Sigmoid colon (tissue), 7 donors: ENCODE results near the gene MCU. TPM values are rescaled to one million over a fixed set of nuclear protein-coding genes. Genes with fewer than 3 reads are reported as not detected.

ENCODE experiments used
- DNase-seq: peaks from one replicate; pipeline ENCODE4 v3.0.0-alpha.2; 2019
- H3K27ac ChIP-seq, 4 donors: fragments of 200-600 bp; sonication (generic); one replicate each; pipeline ENCODE4 v1.5.1; 2016 to 2019; ENCODE audit warnings: mild to moderate bottlenecking in 1 of 4
- H3K27me3 ChIP-seq, 3 donors: fragments of 200-600 bp; sonication (generic); one replicate each; pipeline ENCODE4 v1.5.1; 2019; ENCODE audit warnings: mild to moderate bottlenecking in 1 of 3
- H3K36me3 ChIP-seq, 4 donors: fragments of 200-600 bp; sonication (generic); one replicate each; pipeline ENCODE4 v1.5.1; 2016 to 2019
- H3K4me1 ChIP-seq, 4 donors: fragments of 200-600 bp; sonication (generic); one replicate each; pipeline ENCODE4 v1.5.1; 2017 to 2019
- H3K4me3 ChIP-seq, 4 donors: fragments of 200-600 bp; sonication (generic); one replicate each; pipeline ENCODE4 v1.5.1; 2017 to 2019; ENCODE audit warnings: mild to moderate bottlenecking in 2 of 4, moderate library complexity in 1 of 4
- H3K9me3 ChIP-seq, 4 donors: fragments of 200-600 bp in 3 of 4; sonication (generic) in 3 of 4; one replicate each; pipeline versions ENCODE4 v1.5.1 to v1.6.1; 2013 to 2019
- CTCF ChIP-seq, 4 experiments: fragments of 450-650 bp in 3 of 4; fragments of 200-600 bp in 1 of 4; IDR thresholded peaks; one replicate each; pipeline ENCODE4 v1.5.1; 2016 to 2019; ENCODE audit warnings: antibody characterized with exemption in 4 of 4, mild to moderate bottlenecking in 3 of 4, moderate library complexity in 2 of 4
- EP300 ChIP-seq, 4 donors: sonication (generic); formaldehyde crosslinking; IDR thresholded peaks; one replicate each; pipeline ENCODE4 v1.6.1; 2017; ENCODE audit warnings: antibody characterized with exemption in 4 of 4
- POLR2A ChIP-seq, 2 donors: fragments of 450-650 bp; IDR thresholded peaks; one replicate each; pipeline ENCODE4 v1.6.1; 2016; ENCODE audit warnings: antibody characterized with exemption in 2 of 2, mild to moderate bottlenecking in 2 of 2, moderate library complexity in 2 of 2
- POLR2AphosphoS5 ChIP-seq, 4 donors: sonication (generic); formaldehyde crosslinking; IDR thresholded peaks; one replicate each; pipeline ENCODE4 v1.6.1; 2017; ENCODE audit warnings: antibody characterized with exemption in 4 of 4
- WGBS, 2 donors: extraction: QIAGEN DNeasy Blood & Tissue Kit; methylation state at CpG; one replicate each; pipeline ENCODE4 v1.1.7; 2013; 5-methylcytosine and 5-hydroxymethylcytosine counted together
- intact Hi-C: fragments of 100-400 bp; cut with DNase I; formaldehyde crosslinking; loops from one replicate; pipeline ENCODE4 v1.15.1; 2023
- polyA plus RNA-seq, 3 donors: library from polyadenylated mRNA; stranded (reverse); fragments of 200-250 nt; gene quantifications; one replicate each; pipeline ENCODE4 v1.2.3, GENCODE V29; 2013
- total RNA-seq, 4 donors: library from RNA; depleted of rRNA; stranded (reverse); fragments of >200 nt; gene quantifications; one replicate each; pipeline ENCODE4 v1.1.0, GENCODE V29; 2016
- donor health status: healthy with polysubstance abuse.
- donor health status: Bipolar disorder and iron deficiency.
- donor health status: healthy.

The MCU gene
- total and polyA plus RNA-seq, 7 donors = 14.7 to 75.6 (median 19.4) TPM

- Histone ChIP-seq H3K27ac (no peak overlapping the region), H3K9me3 (no peaks in the 10 kb centered on the region), H3K4me3 (no peak overlapping the region), H3K36me3 (no peaks in the 10 kb centered on the region), H3K27me3 (no peaks in the 10 kb centered on the region), H3K4me1 (no peaks in the 10 kb centered on the region)
- TF ChIP-seq POLR2A (IDR thresholded peaks at IDR 0.05) (no peak), CTCF (IDR thresholded peaks at IDR 0.05) (no peak), EP300 (IDR thresholded peaks at IDR 0.05) (no peak), POLR2AphosphoS5 (IDR thresholded peaks at IDR 0.05) (no peak)
- DNase-seq = no peak
- intact Hi-C loops = loop anchor here (5.0 kb wide), 1 partner anchor 517 kb away; no protein-coding TSS in a partner anchor
- WGBS, 2 donors = 98% methylated on average over 2 of the region's 2 CpGs
These were observed 187.3 kb downstream of the MCU start for GRCh38 chr10:72879245-72879644.

GRCh38 chr10:72881291-72881690 is 189.3 kb downstream of the MCU start:
- WGBS, 2 donors = 97 to 98% methylated on average over 2 of the region's 2 CpGs
- TF ChIP-seq CTCF (IDR thresholded peaks at IDR 0.05) = no peak
- TF ChIP-seq EP300 (IDR thresholded peaks at IDR 0.05) = no peak
- TF ChIP-seq POLR2A (IDR thresholded peaks at IDR 0.05) = no peak
- no peak for TF ChIP-seq POLR2AphosphoS5 (IDR thresholded peaks at IDR 0.05)
- DNase-seq = no peak
- Histone ChIP-seq H3K9me3 (no peaks in the 10 kb centered on the region), H3K4me3 (no peak overlapping the region), H3K4me1 (no peaks in the 10 kb centered on the region), H3K27ac (no peak overlapping the region), H3K36me3 (peaks cover 0 to 17% (median 2%) of the 10 kb centered on the region in 4 donors), H3K27me3 (no peaks in the 10 kb centered on the region)
- intact Hi-C loops = no loop called here

GRCh38 chr10:72883861-72884260 is 191.9 kb downstream of the MCU start:
- no peaks in the 10 kb centered on the region for H3K27me3 ChIP-seq
- WGBS, 2 donors = 91 to 95% methylated on average over 2 of the region's 2 CpGs
- DNase-seq = no peak
- TF ChIP-seq CTCF (IDR thresholded peaks at IDR 0.05) = no peak
- no peak for TF ChIP-seq POLR2A (IDR thresholded peaks at IDR 0.05)
- TF ChIP-seq POLR2AphosphoS5 (IDR thresholded peaks at IDR 0.05) = no peak
- intact Hi-C loops = no loop called here
- no peak overlapping the region for H3K4me3 ChIP-seq
- no peaks in the 10 kb centered on the region for H3K9me3 ChIP-seq
- H3K36me3 ChIP-seq = peaks cover 0 to 33% (median 2%) of the 10 kb centered on the region in 4 donors
- no peak overlapping the region for H3K27ac ChIP-seq
- no peaks in the 10 kb centered on the region for H3K4me1 ChIP-seq

DNA sequence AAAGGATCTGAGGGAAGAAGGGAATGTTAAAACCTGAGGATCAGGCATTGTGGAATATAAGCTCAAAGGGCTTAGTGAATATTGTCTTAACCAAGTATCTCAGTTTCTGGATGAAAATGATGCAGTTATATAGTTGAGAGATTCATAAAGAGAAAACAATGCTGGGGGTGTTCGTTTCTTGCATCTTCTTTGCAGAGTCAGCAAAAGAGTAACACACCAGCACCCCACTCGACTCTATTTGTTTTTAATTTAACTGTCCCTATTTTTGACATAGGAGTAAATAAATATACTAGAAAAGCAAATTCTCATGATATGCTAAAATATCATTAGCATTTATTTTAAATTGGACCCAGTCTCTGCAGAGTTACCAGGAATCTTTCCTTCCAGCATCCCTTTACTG is 194.0 kb downstream of the MCU start:
- Histone ChIP-seq H3K9me3 (no peaks in the 10 kb centered on the region), H3K4me3 (no peak overlapping the region), H3K4me1 (no peaks in the 10 kb centered on the region), H3K27ac (no peak overlapping the region), H3K27me3 (no peaks in the 10 kb centered on the region), H3K36me3 (peaks cover 0 to 33% (median 2%) of the 10 kb centered on the region in 4 donors)
- WGBS, 2 donors = 89 to 91% methylated on average over 2 of the region's 2 CpGs
- TF ChIP-seq EP300 (IDR thresholded peaks at IDR 0.05) (no peak), CTCF (IDR thresholded peaks at IDR 0.05) (no peak), POLR2AphosphoS5 (IDR thresholded peaks at IDR 0.05) (no peak), POLR2A (IDR thresholded peaks at IDR 0.05) (no peak)
- no peak for DNase-seq
- intact Hi-C loops = no loop called here

GRCh38 chr10:72886621-72887020 is 194.7 kb downstream of the MCU start:
- no peak for DNase-seq
- WGBS, 2 donors = 70 to 71% methylated on average over 1 of the region's 1 CpG
- intact Hi-C loops = no loop called here

More at GRCh38 chr10:72886621-72887020, 194.7 kb downstream of the MCU start:
- TF ChIP-seq CTCF (IDR thresholded peaks at IDR 0.05) (no peak), POLR2A (IDR thresholded peaks at IDR 0.05) (no peak), EP300 (IDR thresholded peaks at IDR 0.05) (no peak), POLR2AphosphoS5 (IDR thresholded peaks at IDR 0.05) (no peak)
- Histone ChIP-seq H3K36me3 (peaks cover 0 to 33% (median 2%) of the 10 kb centered on the region in 4 donors), H3K4me3 (no peak overlapping the region), H3K4me1 (no peaks in the 10 kb centered on the region), H3K9me3 (no peaks in the 10 kb centered on the region), H3K27me3 (no peaks in the 10 kb centered on the region), H3K27ac (no peak overlapping the region)
